Right lobe of liver (tissue), 6 donors: ENCODE data around the gene STXBP3. TPM values are rescaled to one million over a fixed set of nuclear protein-coding genes. Genes with fewer than 3 reads are reported as not detected.

Experiments used
- ATAC-seq, 4 donors: fragments of 200-7000 bp; cut with Tn5 transposase; one replicate each; pipeline ENCODE4 v1.9.1; 2020; ENCODE audit warnings: mild to moderate bottlenecking in 4 of 4, moderate library complexity in 4 of 4
- DNase-seq, 3 donors: peaks; one replicate each; pipeline ENCODE4 v3.0.0-alpha.2; 2020
- H3K27ac ChIP-seq, 3 donors: fragments of 200-600 bp; one replicate each; pipeline ENCODE4 v1.8.0; 2022
- H3K27me3 ChIP-seq, 2 donors: fragments of 200-600 bp; one replicate each; pipeline ENCODE4 v1.8.0; 2022
- H3K36me3 ChIP-seq, 4 donors: fragments of 200-600 bp; sonication (generic) in 1 of 4; one replicate each; pipeline versions ENCODE4 v1.5.1 to v1.8.0; 2017 to 2022; ENCODE audit warnings: control low read depth in 1 of 4
- H3K4me1 ChIP-seq, 4 donors: fragments of 200-600 bp; sonication (generic) in 1 of 4; one replicate each; pipeline versions ENCODE4 v1.5.1 to v1.8.0; 2017 to 2022; ENCODE audit warnings: control low read depth in 1 of 4
- H3K4me3 ChIP-seq, 3 donors: fragments of 200-600 bp; one replicate each; pipeline ENCODE4 v1.8.0; 2022
- H3K9me3 ChIP-seq, 4 donors: fragments of 200-600 bp; sonication (generic) in 1 of 4; one replicate each; pipeline versions ENCODE4 v1.5.1 to v1.8.0; 2017 to 2022; ENCODE audit warnings: control low read depth in 1 of 4
- POLR2A ChIP-seq: fragments of 450-650 bp; IDR thresholded peaks from one replicate; pipeline ENCODE4 v1.6.1; 2017; ENCODE audit warnings: antibody characterized with exemption, mild to moderate bottlenecking
- WGBS: methylation state at CpG from one replicate; pipeline ENCODE4 v1.1.6; 2018; ENCODE audit warnings: low coverage, low lambda C conversion rate; ENCODE audit not compliant: insufficient coverage; ENCODE audit errors: missing lambda C conversion rate; 5-methylcytosine and 5-hydroxymethylcytosine counted together
- intact Hi-C, 2 donors: fragments of 100-400 bp; cut with DNase I; formaldehyde crosslinking; loops; one replicate each; pipeline versions ENCODE4 v1.11.2 to v1.14.1; 2022
- total RNA-seq, 6 experiments: library from RNA; depleted of rRNA in 2 of 6; stranded (reverse); fragments of >200 nt in 2 of 6; fragmentation: NEBNext Ultra II Directional in 3 of 6; extraction: Animal tissue kit (Norgen Biotek cat#: 25700) in 3 of 6; gene quantifications; one replicate each; pipeline versions ENCODE4 v1.1.0 to v1.2.4, GENCODE V29; 2016 to 2023
- TF ChIP-seq, protein P1 (sequence below), 4 donors: fragments of 200-600 bp in 3 of 4; fragments of 450-650 bp in 1 of 4; IDR thresholded peaks; one replicate each; pipeline versions ENCODE4 v1.5.1 to v1.8.0; 2016 to 2022; ENCODE audit warnings: antibody characterized with exemption in 4 of 4, mild to moderate bottlenecking in 2 of 4
- donor health status: DM: no; HTN: yes; CAD: no.
- donor health status: DM: no; HTN: no; CAD: no.
- donor health status: DM: no; HTN: no; CAD: no.
- donor health status: DM: no; HTN: yes; CAD: no.
- donor health status: DM: no; HTN: yes; CAD: no.

The STXBP3 gene
- total RNA-seq, 6 experiments from 2014 or later = 15.3 to 32.2 (median 22.3) TPM

- H3K27me3 ChIP-seq = no peaks in the 10 kb centered on the region
- H3K4me1 ChIP-seq = no peaks in the 10 kb centered on the region
- H3K9me3 ChIP-seq = no peaks in the 10 kb centered on the region
- no peak overlapping the region for H3K4me3 ChIP-seq
- ATAC-seq (no peak), DNase-seq (no peak)
- no peaks in the 10 kb centered on the region for H3K36me3 ChIP-seq
- intact Hi-C loops = no loop called here
- TF ChIP-seq, protein P1, sequence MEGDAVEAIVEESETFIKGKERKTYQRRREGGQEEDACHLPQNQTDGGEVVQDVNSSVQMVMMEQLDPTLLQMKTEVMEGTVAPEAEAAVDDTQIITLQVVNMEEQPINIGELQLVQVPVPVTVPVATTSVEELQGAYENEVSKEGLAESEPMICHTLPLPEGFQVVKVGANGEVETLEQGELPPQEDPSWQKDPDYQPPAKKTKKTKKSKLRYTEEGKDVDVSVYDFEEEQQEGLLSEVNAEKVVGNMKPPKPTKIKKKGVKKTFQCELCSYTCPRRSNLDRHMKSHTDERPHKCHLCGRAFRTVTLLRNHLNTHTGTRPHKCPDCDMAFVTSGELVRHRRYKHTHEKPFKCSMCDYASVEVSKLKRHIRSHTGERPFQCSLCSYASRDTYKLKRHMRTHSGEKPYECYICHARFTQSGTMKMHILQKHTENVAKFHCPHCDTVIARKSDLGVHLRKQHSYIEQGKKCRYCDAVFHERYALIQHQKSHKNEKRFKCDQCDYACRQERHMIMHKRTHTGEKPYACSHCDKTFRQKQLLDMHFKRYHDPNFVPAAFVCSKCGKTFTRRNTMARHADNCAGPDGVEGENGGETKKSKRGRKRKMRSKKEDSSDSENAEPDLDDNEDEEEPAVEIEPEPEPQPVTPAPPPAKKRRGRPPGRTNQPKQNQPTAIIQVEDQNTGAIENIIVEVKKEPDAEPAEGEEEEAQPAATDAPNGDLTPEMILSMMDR (IDR thresholded peaks at IDR 0.05) = no peak
- no peak for TF ChIP-seq POLR2A
- H3K27ac ChIP-seq = no peak overlapping the region
- WGBS = 69% methylated on average over 4 of the region's 4 CpGs
These were observed 105.1 kb downstream of the STXBP3 start for GRCh38 chr1:108851567-108851966.

GRCh38 chr1:108852221-108852975, 105.9 kb downstream of the STXBP3 start:
- Histone ChIP-seq H3K9me3 (no peaks in the 10 kb centered on the region), H3K4me3 (no peak overlapping the region), H3K4me1 (no peaks in the 10 kb centered on the region), H3K27me3 (no peaks in the 10 kb centered on the region), H3K27ac (no peak overlapping the region), H3K36me3 (no peaks in the 10 kb centered on the region)
- intact Hi-C loops = no loop called here
- 44% methylated on average over 6 of the region's 7 CpGs for WGBS
- no peak for ATAC-seq
- TF ChIP-seq POLR2A = no peak
- TF ChIP-seq, protein P1 (IDR thresholded peaks at IDR 0.05) = no peak
- no peak for DNase-seq

GRCh38 chr1:108854221-108855019, 107.9 kb downstream of the STXBP3 start:
- intact Hi-C loops = no loop called here
- Histone ChIP-seq H3K9me3 (no peaks in the 10 kb centered on the region), H3K27ac (no peak overlapping the region), H3K36me3 (no peaks in the 10 kb centered on the region), H3K4me1 (no peaks in the 10 kb centered on the region), H3K27me3 (no peaks in the 10 kb centered on the region), H3K4me3 (no peak overlapping the region)
- WGBS = 41% methylated on average over 3 of the region's 3 CpGs
- ATAC-seq = no peak
- DNase-seq = no peak
- no peak for TF ChIP-seq POLR2A
- TF ChIP-seq, protein P1 (IDR thresholded peaks at IDR 0.05) = no peak

DNA sequence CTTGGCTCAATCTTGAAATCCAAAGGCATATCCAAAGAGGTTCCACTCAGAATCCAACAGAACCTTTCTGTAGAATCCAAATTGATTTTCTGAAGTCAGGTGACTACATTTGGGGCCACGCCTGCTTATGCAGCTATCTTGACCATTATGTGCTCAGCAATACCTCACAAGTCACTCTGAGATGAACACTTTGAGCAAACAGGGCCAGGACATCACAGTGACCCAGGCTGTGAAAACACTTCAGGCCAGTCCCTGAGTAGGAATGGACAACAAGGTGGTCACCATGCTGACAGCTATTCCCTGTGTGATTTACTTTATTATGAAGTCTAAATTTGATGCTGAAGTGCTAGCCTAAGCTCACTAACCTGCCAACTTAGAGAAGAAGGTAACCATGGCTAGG, 110.5 kb downstream of the STXBP3 start, which contains the start of gene AKNAD1:
Gene AKNAD1, minus strand, starts transcription at position 101 of the 400 bp plus-strand sequence. CDS start 4,430 bp downstream, outside the sequence.
- H3K9me3 ChIP-seq = no peaks in the 10 kb centered on the region
- H3K4me3 ChIP-seq = no peak within 1 kb of the TSS
- no peak for DNase-seq
- H3K27me3 ChIP-seq = no peaks in the 10 kb centered on the region
- WGBS = 33% methylated on average over 1 of the region's 1 CpG
- ATAC-seq = no peak
- intact Hi-C loops = no loop called here
- TF ChIP-seq POLR2A = no peak
- TF ChIP-seq, protein P1 (IDR thresholded peaks at IDR 0.05) = no peak
- H3K4me1 ChIP-seq = no peaks in the 10 kb centered on the region
- H3K36me3 ChIP-seq = no peaks in the 10 kb centered on the region
- no peak within 1 kb of the TSS for H3K27ac ChIP-seq
